Glomerular visceral epithelial cell (primary cell): ENCODE measurements around the gene TNK1.

ENCODE experiments used
- DNase-seq: peaks from one replicate; pipeline ENCODE4 v3.0.0-alpha.2; 2016; ENCODE audit errors: extremely low spot score

TNK1 gene

GRCh38 chr17:7391307-7391706 is 10.4 kb downstream of the TNK1 start:
- DNase-seq: no peak

GRCh38 chr17:7392696-7393612 is 12.1 kb downstream of the TNK1 start:
- no peak for DNase-seq

GRCh38 chr17:7393613-7394451 is 12.9 kb downstream of the TNK1 start:
- DNase-seq: peak; percentile 53

DNA sequence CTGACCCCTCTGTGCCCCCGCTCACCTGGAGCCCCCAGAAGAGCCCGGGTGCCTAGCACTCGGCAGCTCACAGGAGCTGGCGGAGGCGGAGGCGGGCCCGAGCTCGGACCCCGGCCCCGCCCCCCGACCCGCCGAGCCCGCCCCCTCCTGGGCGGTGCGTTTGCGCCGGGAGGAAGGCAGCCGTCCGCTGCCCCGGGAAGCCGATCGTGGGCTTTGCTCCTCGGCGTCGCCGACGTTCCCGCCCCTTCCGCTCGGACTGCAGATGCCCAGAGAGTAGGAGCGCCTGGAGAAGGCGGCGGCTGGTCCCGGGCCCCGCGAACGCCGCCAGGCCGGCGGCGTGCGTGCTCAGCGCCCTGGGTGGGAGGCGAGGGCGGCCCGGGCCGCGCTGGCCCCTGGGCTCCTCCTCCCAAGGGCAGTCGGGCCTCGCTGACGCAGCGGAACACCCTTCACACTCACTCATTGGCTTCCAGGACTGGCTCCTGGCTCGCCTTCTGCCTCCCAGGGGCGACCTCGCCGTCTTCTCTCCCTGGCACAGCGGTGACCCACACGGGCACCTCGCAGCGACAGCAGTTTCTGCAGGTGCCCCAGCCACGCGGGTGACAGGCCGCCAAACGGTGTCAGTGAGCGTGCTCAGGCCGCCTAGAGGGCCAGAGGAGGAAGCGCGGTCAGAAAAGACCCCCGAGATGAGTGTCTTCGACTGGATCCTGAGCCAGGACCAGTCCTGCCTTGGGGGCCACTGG is 13.7 kb downstream of the TNK1 start, which contains the start of gene PLSCR3:
Gene PLSCR3 (minus strand): TSS at position 74 of the 740 bp plus-strand sequence. CDS start 415 bp downstream, outside the sequence.
- peak; percentile 92 for DNase-seq

DNA sequence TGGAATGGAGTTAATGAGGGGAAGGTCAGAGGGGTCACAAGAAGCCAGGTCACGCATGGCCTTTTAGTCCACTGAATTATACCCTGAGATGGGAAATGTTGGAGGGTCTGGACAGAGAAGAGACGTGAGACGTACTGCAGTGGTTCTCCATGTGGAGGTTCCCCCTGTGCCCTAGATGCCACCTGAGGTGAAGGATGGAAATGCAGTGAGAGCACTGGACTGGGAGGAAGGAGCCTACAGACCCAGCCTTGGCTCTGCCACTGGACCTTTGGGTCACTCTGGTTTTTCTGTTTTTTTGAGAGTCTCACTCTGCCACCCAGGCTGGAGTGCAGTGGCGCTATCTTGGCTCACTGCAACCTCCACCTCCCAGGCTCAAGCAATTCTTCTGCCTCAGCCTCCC is 15.3 kb downstream of the TNK1 start:
- no peak for DNase-seq

GRCh38 chr17:7398612-7399011 is 17.7 kb downstream of the TNK1 start:
- DNase-seq: no peak

GRCh38 chr17:7403043-7403726 is 22.3 kb downstream of the TNK1 start:
- no peak for DNase-seq

DNA sequence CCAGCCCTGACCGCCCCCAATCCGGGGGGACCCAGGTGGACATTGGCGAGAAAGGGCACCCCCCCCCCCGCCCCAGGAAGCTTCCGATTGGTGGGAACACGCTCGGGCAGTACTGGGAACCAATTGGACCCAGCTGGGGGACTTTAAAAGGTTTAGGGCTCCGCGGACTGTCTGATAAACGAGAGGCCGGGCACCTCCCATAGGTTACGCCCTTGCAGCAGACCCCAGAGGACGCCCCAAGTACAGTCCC is 22.8 kb downstream of the TNK1 start:
- peak; percentile 77 for DNase-seq

GRCh38 chr17:7403977-7404736 is 23.3 kb downstream of the TNK1 start, which contains the start of gene TMEM256:
Gene TMEM256 (minus strand): TSS chr17:7404097. CDS start chr17:7404084, 13 bp downstream.
- DNase-seq: peak; percentile 100

DNA sequence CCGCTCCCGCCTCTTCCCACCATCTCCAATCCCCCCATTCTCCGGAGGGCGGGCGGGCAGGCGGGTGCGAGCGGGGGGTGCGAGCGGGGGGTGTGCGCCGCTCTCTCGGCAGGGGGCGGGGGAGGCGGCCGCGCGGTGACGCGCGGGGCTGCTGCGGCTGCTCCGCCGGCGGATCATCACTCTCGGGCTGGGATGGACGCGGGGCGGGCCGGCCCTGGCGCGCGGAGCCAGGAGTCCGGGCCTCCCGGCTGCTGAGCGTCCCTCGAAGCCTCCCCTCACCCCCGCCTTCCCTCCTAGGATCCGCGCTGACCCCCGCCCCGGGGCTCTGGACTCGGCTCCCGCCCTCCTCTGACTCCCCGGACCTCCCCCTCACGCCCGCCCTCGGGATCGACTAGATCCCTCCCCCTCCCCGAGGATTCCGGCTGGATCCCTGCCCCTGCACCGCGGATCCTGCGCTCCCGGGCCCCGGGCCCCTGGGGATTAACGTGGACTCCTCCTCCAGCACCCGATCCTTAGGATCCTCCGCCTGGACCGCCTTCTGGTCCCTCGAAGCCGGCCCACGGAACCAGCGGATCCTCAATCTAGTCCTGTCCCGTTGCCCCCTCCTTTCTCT is 24.0 kb downstream of the TNK1 start:
- DNase-seq: no peak

- DNase-seq: no peak
These were observed 24.7 kb downstream of the TNK1 start for GRCh38 chr17:7405350-7406234.

DNA sequence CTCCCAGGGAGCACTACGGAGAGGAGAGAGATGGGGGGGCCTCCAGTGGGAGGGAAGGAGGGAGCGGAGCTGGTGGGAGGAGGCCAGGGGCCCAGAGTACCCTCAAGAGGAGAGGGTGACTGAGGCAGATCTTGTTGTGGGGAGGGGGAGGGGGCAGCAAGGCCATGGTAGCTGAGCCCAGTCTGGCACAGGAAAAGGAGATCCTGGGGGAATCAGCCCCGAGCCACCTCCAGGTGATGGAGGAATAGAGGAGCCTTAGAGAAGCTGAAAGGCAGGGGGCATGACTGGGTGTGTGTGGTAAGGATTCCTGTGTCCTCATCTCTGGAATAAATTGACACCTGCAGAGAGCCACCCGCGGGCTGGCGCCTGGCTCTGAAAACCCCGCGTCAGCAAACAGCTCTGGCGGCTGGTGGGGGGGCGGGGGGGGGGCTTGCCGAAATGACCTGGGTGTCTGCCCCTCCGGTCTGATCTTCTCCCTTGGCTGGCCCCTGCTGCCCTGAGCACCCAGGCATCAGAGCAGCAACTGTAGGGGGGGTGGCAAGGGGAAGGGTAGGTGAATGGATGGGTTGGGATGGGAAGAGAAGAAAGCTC is 25.4 kb downstream of the TNK1 start:
- DNase-seq: no peak

DNA sequence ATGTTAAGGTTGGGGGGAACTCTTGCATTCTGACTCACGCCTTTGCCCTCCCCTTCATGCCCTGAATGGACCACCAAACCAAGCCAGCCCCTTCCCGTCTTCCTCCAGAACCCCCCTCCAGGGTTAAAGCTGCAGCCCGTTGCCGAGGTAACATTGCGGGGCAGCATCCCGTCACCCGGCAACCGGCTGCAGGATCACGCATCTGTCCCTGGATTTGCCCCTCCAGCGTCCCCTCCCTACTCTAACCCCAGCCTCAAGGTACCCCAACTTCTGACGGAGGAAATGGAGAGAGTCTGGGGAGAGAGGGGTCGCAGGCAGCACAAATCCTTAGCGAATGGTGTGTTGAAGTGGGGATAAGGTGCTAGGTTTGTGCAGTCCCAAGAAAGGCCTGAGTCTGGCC is 26.2 kb downstream of the TNK1 start:
- DNase-seq: no peak

GRCh38 chr17:7407485-7408251 is 26.8 kb downstream of the TNK1 start, which contains the start of gene NLGN2:
Gene NLGN2 (plus strand): TSS chr17:7407845. CDS start chr17:7408256, 411 bp downstream.
- DNase-seq: no peak

- DNase-seq: no peak
These were observed 27.4 kb downstream of the TNK1 start for GRCh38 chr17:7408252-7408727.

- no peak for DNase-seq
These were observed 28.0 kb downstream of the TNK1 start for GRCh38 chr17:7408863-7409262.

GRCh38 chr17:7409716-7410115 is 28.8 kb downstream of the TNK1 start:
- DNase-seq: no peak
